Kidney (tissue), 14 donors: Measurements from ENCODE around the gene FBN1. TPM values are rescaled to one million over a fixed set of nuclear protein-coding genes. Genes with fewer than 3 reads are reported as not detected.

Source experiments
- DNase-seq, 5 donors: peaks; one replicate each; pipeline ENCODE4 v3.0.0-alpha.2; 2013 to 2020
- FAIRE-seq: peaks from 2 replicates; lab custom pipeline; 2012; peaks lifted over from hg19 to GRCh38; lab: Jason Lieb, UNC
- H3K27ac ChIP-seq, 2 donors: one replicate each; pipeline ENCODE4 v1.7.0; 2013; ENCODE audit warnings: low read depth in 2 of 2, low read length in 2 of 2, inconsistent platforms in 1 of 2
- H3K27me3 ChIP-seq: one replicate; pipeline ENCODE4 v1.7.1; 2013; ENCODE audit warnings: low read length, inconsistent platforms; ENCODE audit not compliant: control insufficient read depth, insufficient read depth
- H3K36me3 ChIP-seq, 3 donors: one replicate each; pipeline versions ENCODE4 v1.7.0 to v1.7.1; 2013; ENCODE audit warnings: low read length in 3 of 3, control low read depth in 1 of 3, inconsistent platforms in 1 of 3; ENCODE audit not compliant: insufficient read depth in 3 of 3, control insufficient read depth in 2 of 3
- H3K4me1 ChIP-seq, 3 donors: one replicate each; pipeline versions ENCODE4 v1.7.0 to v1.7.1; 2013; ENCODE audit warnings: low read length in 3 of 3, inconsistent platforms in 1 of 3, low read depth in 1 of 3; ENCODE audit not compliant: control insufficient read depth in 2 of 3, insufficient read depth in 2 of 3
- H3K4me3 ChIP-seq, 3 donors: one replicate each; pipeline versions ENCODE4 v1.7.0 to v1.8.1; 2013; ENCODE audit warnings: low read length in 3 of 3, control low read depth in 1 of 3, inconsistent platforms in 1 of 3
- H3K9ac ChIP-seq, 3 donors: one replicate each; pipeline versions ENCODE4 v1.7.0 to v1.7.1; 2013; ENCODE audit warnings: low read length in 3 of 3, control low read depth in 1 of 3, inconsistent platforms in 1 of 3
- H3K9me3 ChIP-seq, 3 donors: one replicate each; pipeline versions ENCODE4 v1.7.0 to v1.7.1; 2013; ENCODE audit warnings: low read length in 3 of 3, control low read depth in 1 of 3, inconsistent platforms in 1 of 3; ENCODE audit not compliant: control insufficient read depth in 2 of 3, insufficient read depth in 1 of 3
- intact Hi-C: fragments of 100-400 bp; cut with DNase I; formaldehyde crosslinking; loops from one replicate; pipeline ENCODE4 v1.11.1; 2022
- polyA plus RNA-seq: library from polyadenylated mRNA; stranded (reverse); fragments of 350-450 nt; fragmentation: Illumina TruSeq; extraction: RNeasy Lipid Tissue Mini Kit (QIAGEN cat#74804); gene quantifications from one replicate; pipeline ENCODE4 v1.2.3, GENCODE V29; 2014; ENCODE audit warnings: low read depth, low replicate concordance; ENCODE audit not compliant: insufficient read depth
- total RNA-seq: library from RNA; stranded (reverse); fragmentation: NEBNext Ultra II Directional; extraction: Animal tissue kit (Norgen Biotek cat#: 25700); gene quantifications from one replicate; pipeline ENCODE4 v1.2.1, GENCODE V29; 2021
- TF ChIP-seq, protein P1 (sequence below): IDR thresholded peaks from 3 replicates; pipeline ENCODE4 v1.5.1; 2012; ENCODE audit warnings: mild to moderate bottlenecking, moderate library complexity, borderline replicate concordance; ENCODE audit not compliant: insufficient read depth; ENCODE audit errors: extremely low read depth
- donor health status: control.
- donor health status: control.
- donor health status: control.
- donor health status: control.
- donor health status: control.
- donor health status: DM: yes; HTN: yes; CAD: no.
- donor health status: Normal renal cell carcinoma (clear cell type).

FBN1 gene
- total and polyA plus RNA-seq, 2 donors from 2014 or later: 2.4 to 30.8 TPM

GRCh38 chr15:48592221-48592731 lies 53.2 kb downstream of the FBN1 start:
- Histone ChIP-seq H3K9ac (no peak overlapping the region), H3K36me3 (no peaks in the 10 kb centered on the region), H3K9me3 (no peaks in the 10 kb centered on the region), H3K4me3 (no peak overlapping the region), H3K27ac (no peak overlapping the region), H3K27me3 (no peaks in the 10 kb centered on the region), H3K4me1 (no peaks in the 10 kb centered on the region)
- intact Hi-C loops: no loop called here
- TF ChIP-seq, protein P1, sequence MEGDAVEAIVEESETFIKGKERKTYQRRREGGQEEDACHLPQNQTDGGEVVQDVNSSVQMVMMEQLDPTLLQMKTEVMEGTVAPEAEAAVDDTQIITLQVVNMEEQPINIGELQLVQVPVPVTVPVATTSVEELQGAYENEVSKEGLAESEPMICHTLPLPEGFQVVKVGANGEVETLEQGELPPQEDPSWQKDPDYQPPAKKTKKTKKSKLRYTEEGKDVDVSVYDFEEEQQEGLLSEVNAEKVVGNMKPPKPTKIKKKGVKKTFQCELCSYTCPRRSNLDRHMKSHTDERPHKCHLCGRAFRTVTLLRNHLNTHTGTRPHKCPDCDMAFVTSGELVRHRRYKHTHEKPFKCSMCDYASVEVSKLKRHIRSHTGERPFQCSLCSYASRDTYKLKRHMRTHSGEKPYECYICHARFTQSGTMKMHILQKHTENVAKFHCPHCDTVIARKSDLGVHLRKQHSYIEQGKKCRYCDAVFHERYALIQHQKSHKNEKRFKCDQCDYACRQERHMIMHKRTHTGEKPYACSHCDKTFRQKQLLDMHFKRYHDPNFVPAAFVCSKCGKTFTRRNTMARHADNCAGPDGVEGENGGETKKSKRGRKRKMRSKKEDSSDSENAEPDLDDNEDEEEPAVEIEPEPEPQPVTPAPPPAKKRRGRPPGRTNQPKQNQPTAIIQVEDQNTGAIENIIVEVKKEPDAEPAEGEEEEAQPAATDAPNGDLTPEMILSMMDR: no peak
- FAIRE-seq: no peak
- no peak for DNase-seq

- Histone ChIP-seq H3K9ac (no peak overlapping the region), H3K27ac (no peak overlapping the region), H3K4me3 (no peak overlapping the region), H3K4me1 (no peaks in the 10 kb centered on the region), H3K27me3 (no peaks in the 10 kb centered on the region), H3K36me3 (no peaks in the 10 kb centered on the region), H3K9me3 (no peaks in the 10 kb centered on the region)
- intact Hi-C loops: no loop called here
- FAIRE-seq (no peak), DNase-seq (no peak)
- TF ChIP-seq, protein P1: no peak
Measured at GRCh38 chr15:48590723-48591122, 54.8 kb downstream of the FBN1 start.

- no peak for FAIRE-seq
- no peaks in the 10 kb centered on the region for H3K36me3 ChIP-seq
- H3K9ac ChIP-seq: no peak overlapping the region
- TF ChIP-seq, protein P1: no peak
- H3K4me1 ChIP-seq: no peaks in the 10 kb centered on the region
- no peak overlapping the region for H3K4me3 ChIP-seq
- H3K27ac ChIP-seq: no peak overlapping the region
- no peaks in the 10 kb centered on the region for H3K27me3 ChIP-seq
- H3K9me3 ChIP-seq: no peaks in the 10 kb centered on the region
- DNase-seq: no peak
- intact Hi-C loops: no loop called here
Measured at GRCh38 chr15:48584812-48585563, 60.5 kb downstream of the FBN1 start.
